Measurements from ENCODE around the gene TNFRSF21.

- TF ChIP-seq CTCF (IDR thresholded peaks at IDR 0.05 in 2 of 3, conservative IDR thresholded peaks at IDR 0.05 in 1 of 3; ENCODE audit: insufficient read depth in 2 of 3, low read depth in 1 of 3, low read length in 3 of 3) (no peak), KLF6 (CRISPR knock-in tag; IDR thresholded peaks at IDR 0.05; ENCODE audit: borderline replicate concordance) (no peak), ELK1 (CRISPR knock-in tag; IDR thresholded peaks at IDR 0.05) (no peak), ZNF407 (IDR thresholded peaks at IDR 0.05; ENCODE audit: low read depth) (no peak)
Observed at GRCh38 chr6:47294990-47295389, 14.7 kb downstream of the TNFRSF21 start.
